ENCODE results near the gene PRKD1.

The PRKD1 gene

GRCh38 chr14:29672831-29673230, 254.8 kb downstream of the PRKD1 start:
- DNase-seq (ENCODE audit: low spot score): no peak

GRCh38 chr14:29671034-29671433, 256.6 kb downstream of the PRKD1 start:
- no peak for DNase-seq (ENCODE audit: low spot score)

- DNase-seq (ENCODE audit: low spot score): no peak
Measured at GRCh38 chr14:29668201-29668600, 259.4 kb downstream of the PRKD1 start.

GRCh38 chr14:29664515-29664914, 263.1 kb downstream of the PRKD1 start:
- DNase-seq (ENCODE audit: low spot score): no peak

- no peak for DNase-seq (ENCODE audit: low spot score)
Measured at GRCh38 chr14:29663281-29663801, 264.3 kb downstream of the PRKD1 start.

- no peak for DNase-seq (ENCODE audit: low spot score)
Measured at GRCh38 chr14:29654901-29655550, 272.6 kb downstream of the PRKD1 start.

- no peak for DNase-seq (ENCODE audit: low spot score)
Measured at GRCh38 chr14:29653303-29653702, 274.3 kb downstream of the PRKD1 start.

GRCh38 chr14:29652571-29652970, 275.1 kb downstream of the PRKD1 start:
- no peak for DNase-seq (ENCODE audit: low spot score)

- no peak for DNase-seq (ENCODE audit: low spot score)
Measured at GRCh38 chr14:29650554-29651269, 276.9 kb downstream of the PRKD1 start.

- DNase-seq (ENCODE audit: low spot score): no peak
Measured at GRCh38 chr14:29649170-29649569, 278.5 kb downstream of the PRKD1 start.

GRCh38 chr14:29648045-29648444, 279.6 kb downstream of the PRKD1 start:
- DNase-seq (ENCODE audit: low spot score): no peak

- no peak for DNase-seq (ENCODE audit: low spot score)
Measured at GRCh38 chr14:29645117-29645516, 282.5 kb downstream of the PRKD1 start.

- no peak for DNase-seq (ENCODE audit: low spot score)
Measured at GRCh38 chr14:29643433-29644211, 284.0 kb downstream of the PRKD1 start.

- no peak for DNase-seq (ENCODE audit: low spot score)
Measured at GRCh38 chr14:29637411-29637810, 290.2 kb downstream of the PRKD1 start.

- DNase-seq (ENCODE audit: low spot score): no peak
Measured at GRCh38 chr14:29636870-29637269, 290.8 kb downstream of the PRKD1 start.

- no peak for DNase-seq (ENCODE audit: low spot score)
Measured at GRCh38 chr14:29630566-29631160, 297.0 kb downstream of the PRKD1 start.

GRCh38 chr14:29629839-29630238, 297.8 kb downstream of the PRKD1 start:
- no peak for DNase-seq (ENCODE audit: low spot score)

- DNase-seq (ENCODE audit: low spot score): no peak
Measured at GRCh38 chr14:29627137-29627536, 300.5 kb downstream of the PRKD1 start.

- no peak for DNase-seq (ENCODE audit: low spot score)
Measured at GRCh38 chr14:29618323-29619067, 309.2 kb downstream of the PRKD1 start.

GRCh38 chr14:29616922-29617321, 310.7 kb downstream of the PRKD1 start:
- DNase-seq (ENCODE audit: low spot score): no peak

GRCh38 chr14:29608861-29609260, 318.8 kb downstream of the PRKD1 start:
- no peak for DNase-seq (ENCODE audit: low spot score)

- DNase-seq (ENCODE audit: low spot score): no peak
Measured at GRCh38 chr14:29607169-29607568, 320.5 kb downstream of the PRKD1 start.
